Measurements from ENCODE around the gene CCDC88C. TPM values are rescaled to one million over a fixed set of nuclear protein-coding genes. Genes with fewer than 3 reads are reported as not detected.
"Not testable (repeated sequence)": the region's sequence is repeated elsewhere in the genome, so short reads cannot be mapped to it uniquely, and the experiment has no call there.

CCDC88C gene
- total and polyA plus RNA-seq, 4 donors, result 16.5 to 66.0 (median 32.1) TPM

GRCh38 chr14:91228112-91229004, 189.3 kb downstream of the CCDC88C start:
- WGBS, 2 donors, result 83 to 86% methylated on average over 14 of the region's 14 CpGs
- ATAC-seq (ENCODE audit: insufficient read depth, low FRiP score), result no peak
- no peak overlapping the region for H3K27ac ChIP-seq (ENCODE audit: low read depth in 1 of 2, low read length in 1 of 2)

GRCh38 chr14:91227183-91227628, 190.4 kb downstream of the CCDC88C start:
- TF ChIP-seq CTCF (IDR thresholded peaks at IDR 0.05; ENCODE audit: control extremely low read depth, extremely low read depth), result no peak
- no peak for DNase-seq
- Histone ChIP-seq H3K4me1 (ENCODE audit: control insufficient read depth in 5 of 5, insufficient read depth in 5 of 5, low read length in 5 of 5) (peaks cover 0 to 22% (median 0%) of the 10 kb centered on the region in 5 donors), H3K9ac (ENCODE audit: insufficient read depth in 1 of 2, low read length in 2 of 2) (no peak overlapping the region), H3K9me3 (ENCODE audit: control insufficient read depth in 4 of 4, insufficient read depth in 3 of 4, low read length in 3 of 4) (peaks cover 0 to 1% (median 0%) of the 10 kb centered on the region in 4 donors), H3K27me3 (ENCODE audit: control insufficient read depth in 3 of 3, insufficient read depth in 3 of 3, low read length in 2 of 3) (no peaks in the 10 kb centered on the region), H3K36me3 (ENCODE audit: control insufficient read depth in 4 of 4, insufficient read depth in 4 of 4, low read length in 4 of 4) (peaks cover 0 to 8% (median 5%) of the 10 kb centered on the region in 4 donors), H3K4me3 (no peak overlapping the region), H3K27ac (ENCODE audit: low read depth in 1 of 2, low read length in 1 of 2) (no peak overlapping the region)
- no peak for ATAC-seq (ENCODE audit: insufficient read depth, low FRiP score)
- 78 to 85% methylated on average over 7 of the region's 7 CpGs for WGBS, 2 donors

More at GRCh38 chr14:91228112-91229004, 189.3 kb downstream of the CCDC88C start:
- no peak for DNase-seq
- H3K4me3 ChIP-seq, result no peak overlapping the region
- no peak for TF ChIP-seq CTCF (IDR thresholded peaks at IDR 0.05; ENCODE audit: control extremely low read depth, extremely low read depth)
- peaks cover 0 to 20% (median 0%) of the 10 kb centered on the region in 5 donors for H3K4me1 ChIP-seq (ENCODE audit: control insufficient read depth in 5 of 5, insufficient read depth in 5 of 5, low read length in 5 of 5)
- peaks cover 0 to 1% (median 0%) of the 10 kb centered on the region in 4 donors for H3K9me3 ChIP-seq (ENCODE audit: control insufficient read depth in 4 of 4, insufficient read depth in 3 of 4, low read length in 3 of 4)
- peaks cover 0 to 8% (median 5%) of the 10 kb centered on the region in 4 donors for H3K36me3 ChIP-seq (ENCODE audit: control insufficient read depth in 4 of 4, insufficient read depth in 4 of 4, low read length in 4 of 4)
- H3K27me3 ChIP-seq (ENCODE audit: control insufficient read depth in 3 of 3, insufficient read depth in 3 of 3, low read length in 2 of 3), result no peaks in the 10 kb centered on the region
- no peak overlapping the region for H3K9ac ChIP-seq (ENCODE audit: insufficient read depth in 1 of 2, low read length in 2 of 2)

GRCh38 chr14:91226360-91226759, 191.3 kb downstream of the CCDC88C start:
- WGBS, 2 donors, result 73 to 81% methylated on average over 4 of the region's 4 CpGs
- H3K9ac ChIP-seq (ENCODE audit: insufficient read depth in 1 of 2, low read length in 2 of 2); H3K27me3 ChIP-seq (ENCODE audit: control insufficient read depth in 3 of 3, insufficient read depth in 3 of 3, low read length in 2 of 3); DNase-seq; H3K4me3 ChIP-seq; H3K36me3 ChIP-seq (ENCODE audit: control insufficient read depth in 4 of 4, insufficient read depth in 4 of 4, low read length in 4 of 4); H3K9me3 ChIP-seq (ENCODE audit: control insufficient read depth in 4 of 4, insufficient read depth in 3 of 4, low read length in 3 of 4); ATAC-seq (ENCODE audit: insufficient read depth, low FRiP score); H3K27ac ChIP-seq (ENCODE audit: low read depth in 1 of 2, low read length in 1 of 2): not testable (repeated sequence)
- peaks cover 0 to 24% (median 0%) of the 10 kb centered on the region in 5 donors for H3K4me1 ChIP-seq (ENCODE audit: control insufficient read depth in 5 of 5, insufficient read depth in 5 of 5, low read length in 5 of 5)

- WGBS, 2 donors, result 75 to 91% methylated on average over 7 of the region's 7 CpGs
- Histone ChIP-seq H3K4me1 (ENCODE audit: control insufficient read depth in 5 of 5, insufficient read depth in 5 of 5, low read length in 5 of 5) (peaks cover 0 to 36% (median 2%) of the 10 kb centered on the region in 5 donors), H3K9ac (ENCODE audit: insufficient read depth in 1 of 2, low read length in 2 of 2) (no peak overlapping the region), H3K27me3 (ENCODE audit: control insufficient read depth in 3 of 3, insufficient read depth in 3 of 3, low read length in 2 of 3) (no peaks in the 10 kb centered on the region), H3K36me3 (ENCODE audit: control insufficient read depth in 4 of 4, insufficient read depth in 4 of 4, low read length in 4 of 4) (peaks cover 0 to 13% (median 3%) of the 10 kb centered on the region in 4 donors), H3K9me3 (ENCODE audit: control insufficient read depth in 4 of 4, insufficient read depth in 3 of 4, low read length in 3 of 4) (no peaks in the 10 kb centered on the region), H3K4me3 (no peak overlapping the region), H3K27ac (ENCODE audit: low read depth in 1 of 2, low read length in 1 of 2) (peak overlapping the region in 1 of 2 donors; percentile 54)
- no peak for TF ChIP-seq CTCF (IDR thresholded peaks at IDR 0.05; ENCODE audit: control extremely low read depth, extremely low read depth)
- no peak for DNase-seq
- peak; percentile 13 for ATAC-seq (ENCODE audit: insufficient read depth, low FRiP score)
These were observed 192.6 kb downstream of the CCDC88C start for GRCh38 chr14:91225025-91225424.

Data from lung (tissue), 12 donors.